ENCODE data around the gene MYCN. TPM values are rescaled to one million over a fixed set of nuclear protein-coding genes. Genes with fewer than 3 reads are reported as not detected.

The MYCN gene
- total and polyA plus RNA-seq, 2 of the 8 experiments (the other 6 are each of a cell fraction or from before 2014, with no cell fraction given), result 87.8 to 137 TPM

DNA sequence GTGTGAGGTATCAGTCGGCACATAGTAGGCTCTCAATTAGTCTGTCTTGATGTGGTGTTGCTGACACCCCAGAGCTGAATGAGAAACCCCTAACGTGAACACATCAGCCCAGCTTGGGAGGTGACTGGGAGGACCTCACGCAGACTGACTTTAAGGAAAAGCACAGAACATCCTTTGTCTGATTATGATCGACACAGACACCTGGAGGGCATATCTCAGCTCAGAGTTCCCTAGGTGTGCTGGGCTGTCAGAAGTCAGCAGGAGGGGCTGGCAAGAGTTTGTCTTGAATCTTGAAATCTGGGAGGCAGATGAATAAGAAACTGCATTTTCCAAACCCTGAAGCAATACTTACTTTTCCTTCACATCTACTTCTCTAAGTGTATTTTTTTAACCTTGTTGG is 16.8 kb upstream of the MYCN start (continued):
- TF ChIP-seq, protein P1, sequence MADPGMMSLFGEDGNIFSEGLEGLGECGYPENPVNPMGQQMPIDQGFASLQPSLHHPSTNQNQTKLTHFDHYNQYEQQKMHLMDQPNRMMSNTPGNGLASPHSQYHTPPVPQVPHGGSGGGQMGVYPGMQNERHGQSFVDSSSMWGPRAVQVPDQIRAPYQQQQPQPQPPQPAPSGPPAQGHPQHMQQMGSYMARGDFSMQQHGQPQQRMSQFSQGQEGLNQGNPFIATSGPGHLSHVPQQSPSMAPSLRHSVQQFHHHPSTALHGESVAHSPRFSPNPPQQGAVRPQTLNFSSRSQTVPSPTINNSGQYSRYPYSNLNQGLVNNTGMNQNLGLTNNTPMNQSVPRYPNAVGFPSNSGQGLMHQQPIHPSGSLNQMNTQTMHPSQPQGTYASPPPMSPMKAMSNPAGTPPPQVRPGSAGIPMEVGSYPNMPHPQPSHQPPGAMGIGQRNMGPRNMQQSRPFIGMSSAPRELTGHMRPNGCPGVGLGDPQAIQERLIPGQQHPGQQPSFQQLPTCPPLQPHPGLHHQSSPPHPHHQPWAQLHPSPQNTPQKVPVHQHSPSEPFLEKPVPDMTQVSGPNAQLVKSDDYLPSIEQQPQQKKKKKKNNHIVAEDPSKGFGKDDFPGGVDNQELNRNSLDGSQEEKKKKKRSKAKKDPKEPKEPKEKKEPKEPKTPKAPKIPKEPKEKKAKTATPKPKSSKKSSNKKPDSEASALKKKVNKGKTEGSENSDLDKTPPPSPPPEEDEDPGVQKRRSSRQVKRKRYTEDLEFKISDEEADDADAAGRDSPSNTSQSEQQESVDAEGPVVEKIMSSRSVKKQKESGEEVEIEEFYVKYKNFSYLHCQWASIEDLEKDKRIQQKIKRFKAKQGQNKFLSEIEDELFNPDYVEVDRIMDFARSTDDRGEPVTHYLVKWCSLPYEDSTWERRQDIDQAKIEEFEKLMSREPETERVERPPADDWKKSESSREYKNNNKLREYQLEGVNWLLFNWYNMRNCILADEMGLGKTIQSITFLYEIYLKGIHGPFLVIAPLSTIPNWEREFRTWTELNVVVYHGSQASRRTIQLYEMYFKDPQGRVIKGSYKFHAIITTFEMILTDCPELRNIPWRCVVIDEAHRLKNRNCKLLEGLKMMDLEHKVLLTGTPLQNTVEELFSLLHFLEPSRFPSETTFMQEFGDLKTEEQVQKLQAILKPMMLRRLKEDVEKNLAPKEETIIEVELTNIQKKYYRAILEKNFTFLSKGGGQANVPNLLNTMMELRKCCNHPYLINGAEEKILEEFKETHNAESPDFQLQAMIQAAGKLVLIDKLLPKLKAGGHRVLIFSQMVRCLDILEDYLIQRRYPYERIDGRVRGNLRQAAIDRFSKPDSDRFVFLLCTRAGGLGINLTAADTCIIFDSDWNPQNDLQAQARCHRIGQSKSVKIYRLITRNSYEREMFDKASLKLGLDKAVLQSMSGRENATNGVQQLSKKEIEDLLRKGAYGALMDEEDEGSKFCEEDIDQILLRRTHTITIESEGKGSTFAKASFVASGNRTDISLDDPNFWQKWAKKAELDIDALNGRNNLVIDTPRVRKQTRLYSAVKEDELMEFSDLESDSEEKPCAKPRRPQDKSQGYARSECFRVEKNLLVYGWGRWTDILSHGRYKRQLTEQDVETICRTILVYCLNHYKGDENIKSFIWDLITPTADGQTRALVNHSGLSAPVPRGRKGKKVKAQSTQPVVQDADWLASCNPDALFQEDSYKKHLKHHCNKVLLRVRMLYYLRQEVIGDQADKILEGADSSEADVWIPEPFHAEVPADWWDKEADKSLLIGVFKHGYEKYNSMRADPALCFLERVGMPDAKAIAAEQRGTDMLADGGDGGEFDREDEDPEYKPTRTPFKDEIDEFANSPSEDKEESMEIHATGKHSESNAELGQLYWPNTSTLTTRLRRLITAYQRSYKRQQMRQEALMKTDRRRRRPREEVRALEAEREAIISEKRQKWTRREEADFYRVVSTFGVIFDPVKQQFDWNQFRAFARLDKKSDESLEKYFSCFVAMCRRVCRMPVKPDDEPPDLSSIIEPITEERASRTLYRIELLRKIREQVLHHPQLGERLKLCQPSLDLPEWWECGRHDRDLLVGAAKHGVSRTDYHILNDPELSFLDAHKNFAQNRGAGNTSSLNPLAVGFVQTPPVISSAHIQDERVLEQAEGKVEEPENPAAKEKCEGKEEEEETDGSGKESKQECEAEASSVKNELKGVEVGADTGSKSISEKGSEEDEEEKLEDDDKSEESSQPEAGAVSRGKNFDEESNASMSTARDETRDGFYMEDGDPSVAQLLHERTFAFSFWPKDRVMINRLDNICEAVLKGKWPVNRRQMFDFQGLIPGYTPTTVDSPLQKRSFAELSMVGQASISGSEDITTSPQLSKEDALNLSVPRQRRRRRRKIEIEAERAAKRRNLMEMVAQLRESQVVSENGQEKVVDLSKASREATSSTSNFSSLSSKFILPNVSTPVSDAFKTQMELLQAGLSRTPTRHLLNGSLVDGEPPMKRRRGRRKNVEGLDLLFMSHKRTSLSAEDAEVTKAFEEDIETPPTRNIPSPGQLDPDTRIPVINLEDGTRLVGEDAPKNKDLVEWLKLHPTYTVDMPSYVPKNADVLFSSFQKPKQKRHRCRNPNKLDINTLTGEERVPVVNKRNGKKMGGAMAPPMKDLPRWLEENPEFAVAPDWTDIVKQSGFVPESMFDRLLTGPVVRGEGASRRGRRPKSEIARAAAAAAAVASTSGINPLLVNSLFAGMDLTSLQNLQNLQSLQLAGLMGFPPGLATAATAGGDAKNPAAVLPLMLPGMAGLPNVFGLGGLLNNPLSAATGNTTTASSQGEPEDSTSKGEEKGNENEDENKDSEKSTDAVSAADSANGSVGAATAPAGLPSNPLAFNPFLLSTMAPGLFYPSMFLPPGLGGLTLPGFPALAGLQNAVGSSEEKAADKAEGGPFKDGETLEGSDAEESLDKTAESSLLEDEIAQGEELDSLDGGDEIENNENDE (IDR thresholded peaks at IDR 0.05; ENCODE audit: insufficient replicate concordance, low read length), result no peak
- TF ChIP-seq CBX5 (IDR thresholded peaks at IDR 0.05; ENCODE audit: low read depth, low read length) (no peak), USF2 (IDR thresholded peaks at IDR 0.05; ENCODE audit: low read length) (no peak), HDAC2 (IDR thresholded peaks at IDR 0.05; ENCODE audit: borderline replicate concordance in 1 of 2, low read depth in 2 of 2, low read length in 2 of 2) (no peak), TEAD4 (IDR thresholded peaks at IDR 0.05; ENCODE audit: low read depth, low read length) (no peak), TAF1 (IDR thresholded peaks at IDR 0.05; ENCODE audit: low read depth, low read length) (no peak), SAP30 (IDR thresholded peaks at IDR 0.05; ENCODE audit: insufficient read depth, insufficient replicate concordance, low read length) (no peak), SP2 (IDR thresholded peaks at IDR 0.05; ENCODE audit: low read length) (no peak), KDM5A (IDR thresholded peaks at IDR 0.05; ENCODE audit: low read length) (no peak), YY1 (IDR thresholded peaks at IDR 0.05; ENCODE audit: low read depth, low read length) (no peak), POU5F1 (IDR thresholded peaks at IDR 0.05; ENCODE audit: low read depth, low read length) (no peak)
